ENCODE measurements around the gene MRPL24. TPM values are rescaled to one million over a fixed set of nuclear protein-coding genes. Genes with fewer than 3 reads are reported as not detected.

Gene MRPL24
- total and polyA plus RNA-seq, 9 of the 15 experiments (the other 6 are each of a cell fraction or from before 2014, with no cell fraction given), result 74.3 to 267 (median 113) TPM

DNA sequence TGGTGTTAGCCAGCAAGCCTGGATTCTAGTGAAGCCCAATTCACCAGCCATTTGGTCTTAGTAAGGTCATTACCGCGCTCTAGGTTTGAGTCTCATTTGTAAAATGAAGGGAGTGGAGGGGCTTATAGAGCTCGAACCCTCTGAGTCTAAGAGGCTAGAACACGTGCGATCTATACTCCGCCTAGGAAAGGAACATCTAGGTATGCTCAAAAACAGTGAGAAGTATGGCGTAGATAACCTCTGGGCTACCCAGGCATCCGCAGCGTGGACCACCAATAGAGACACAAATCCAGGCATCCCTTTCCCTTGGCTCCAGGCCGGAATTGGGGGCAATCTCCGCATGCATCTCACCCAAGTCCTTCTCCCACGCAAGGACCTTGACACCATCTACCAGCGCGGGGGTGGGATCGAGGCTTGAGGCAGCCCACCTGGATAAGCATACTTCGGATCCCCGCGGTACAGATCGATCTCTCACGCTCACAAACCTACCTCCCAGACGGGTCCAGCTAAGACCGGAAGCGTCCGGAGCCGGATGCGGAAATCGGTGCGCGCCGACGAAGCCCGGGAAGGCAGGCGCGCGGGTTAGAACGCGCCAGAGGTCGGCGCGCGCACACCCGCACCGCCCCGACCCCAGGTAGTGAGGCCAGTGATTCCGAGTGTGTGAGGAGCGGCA lies 12.8 kb downstream of the MRPL24 start, which contains the start of gene METTL25B (continued):
- TF ChIP-seq, protein P1, sequence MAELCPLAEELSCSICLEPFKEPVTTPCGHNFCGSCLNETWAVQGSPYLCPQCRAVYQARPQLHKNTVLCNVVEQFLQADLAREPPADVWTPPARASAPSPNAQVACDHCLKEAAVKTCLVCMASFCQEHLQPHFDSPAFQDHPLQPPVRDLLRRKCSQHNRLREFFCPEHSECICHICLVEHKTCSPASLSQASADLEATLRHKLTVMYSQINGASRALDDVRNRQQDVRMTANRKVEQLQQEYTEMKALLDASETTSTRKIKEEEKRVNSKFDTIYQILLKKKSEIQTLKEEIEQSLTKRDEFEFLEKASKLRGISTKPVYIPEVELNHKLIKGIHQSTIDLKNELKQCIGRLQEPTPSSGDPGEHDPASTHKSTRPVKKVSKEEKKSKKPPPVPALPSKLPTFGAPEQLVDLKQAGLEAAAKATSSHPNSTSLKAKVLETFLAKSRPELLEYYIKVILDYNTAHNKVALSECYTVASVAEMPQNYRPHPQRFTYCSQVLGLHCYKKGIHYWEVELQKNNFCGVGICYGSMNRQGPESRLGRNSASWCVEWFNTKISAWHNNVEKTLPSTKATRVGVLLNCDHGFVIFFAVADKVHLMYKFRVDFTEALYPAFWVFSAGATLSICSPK (IDR thresholded peaks at IDR 0.05; ENCODE audit: borderline replicate concordance), result no peak
- TF ChIP-seq ZNF695 (CRISPR knock-in tag; IDR thresholded peaks at IDR 0.05) (no peak), CEBPB (tag; IDR thresholded peaks at IDR 0.05) (no peak), ZNF77 (CRISPR knock-in tag; IDR thresholded peaks at IDR 0.05) (no peak), HDGF (IDR thresholded peaks at IDR 0.05) (no peak), HDAC2 (IDR thresholded peaks at IDR 0.05) (peak; percentile 62; the same call in 1 of the 2 replicates), TBL1XR1 (IDR thresholded peaks at IDR 0.05; ENCODE audit: low read length in 2 of 2) (no peak), CBFA2T3 (IDR thresholded peaks at IDR 0.05) (no peak), MCM2 (IDR thresholded peaks at IDR 0.05; ENCODE audit: low read depth) (no peak), HES1 (IDR thresholded peaks at IDR 0.05; ENCODE audit: low read depth) (no peak), ETS2 (tag; IDR thresholded peaks at IDR 0.05; ENCODE audit: borderline replicate concordance, poor library complexity, severe bottlenecking) (no peak), NELFE (IDR thresholded peaks at IDR 0.05; ENCODE audit: insufficient read depth, insufficient read length) (no peak), TOE1 (IDR thresholded peaks at IDR 0.05; ENCODE audit: borderline replicate concordance) (0 out of 2 replicates have a peak, but pooled peaks have one; percentile 6), TOE1 (CRISPR knock-in tag; IDR thresholded peaks at IDR 0.05; ENCODE audit: borderline replicate concordance, low read depth) (no peak), ZBTB26 (CRISPR knock-in tag; IDR thresholded peaks at IDR 0.05) (no peak), CLOCK (CRISPR knock-in tag; IDR thresholded peaks at IDR 0.05; ENCODE audit: borderline replicate concordance) (no peak), TGIF2 (CRISPR knock-in tag; IDR thresholded peaks at IDR 0.05) (no peak), MXI1 (IDR thresholded peaks at IDR 0.05; ENCODE audit: low read depth, low read length) (no peak; the same call in 1 of the 2 replicates), NONO (IDR thresholded peaks at IDR 0.05; ENCODE audit: low read depth in 2 of 2, low read length in 1 of 2) (no peak), FOXK2 (conservative IDR thresholded peaks at IDR 0.05 in 1 of 2, IDR thresholded peaks at IDR 0.05 in 1 of 2; ENCODE audit: low read depth in 2 of 2) (no peak), XRCC5 (IDR thresholded peaks at IDR 0.05; ENCODE audit: low read depth, low read length) (no peak)
- TF ChIP-seq, protein P2, sequence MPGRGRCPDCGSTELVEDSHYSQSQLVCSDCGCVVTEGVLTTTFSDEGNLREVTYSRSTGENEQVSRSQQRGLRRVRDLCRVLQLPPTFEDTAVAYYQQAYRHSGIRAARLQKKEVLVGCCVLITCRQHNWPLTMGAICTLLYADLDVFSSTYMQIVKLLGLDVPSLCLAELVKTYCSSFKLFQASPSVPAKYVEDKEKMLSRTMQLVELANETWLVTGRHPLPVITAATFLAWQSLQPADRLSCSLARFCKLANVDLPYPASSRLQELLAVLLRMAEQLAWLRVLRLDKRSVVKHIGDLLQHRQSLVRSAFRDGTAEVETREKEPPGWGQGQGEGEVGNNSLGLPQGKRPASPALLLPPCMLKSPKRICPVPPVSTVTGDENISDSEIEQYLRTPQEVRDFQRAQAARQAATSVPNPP (IDR thresholded peaks at IDR 0.05; ENCODE audit: borderline replicate concordance, insufficient read depth, insufficient read length), result no peak
